ENCODE data around the gene LRRC19. TPM values are rescaled to one million over a fixed set of nuclear protein-coding genes. Genes with fewer than 3 reads are reported as not detected.

Gene LRRC19
- total RNA-seq, 1 experiment from 2014 or later: not detected

GRCh38 chr9:26983340-26983739, 22.1 kb downstream of the LRRC19 start:
- Histone ChIP-seq H3K4me1 (ENCODE audit: insufficient read depth, low read length, poor library complexity, severe bottlenecking) (no peaks in the 10 kb centered on the region), H3K9me3 (ENCODE audit: low read depth, low read length, poor library complexity, severe bottlenecking) (no peaks in the 10 kb centered on the region), H3K4me3 (ENCODE audit: low read depth, low read length, poor library complexity, severe bottlenecking) (no peak overlapping the region), H3K27me3 (replicated peaks; ENCODE audit: insufficient read depth, low read depth, low read length, poor library complexity) (no peaks in the 10 kb centered on the region), H3K27ac (ENCODE audit: low read depth, low read length, poor library complexity, severe bottlenecking) (no peak overlapping the region), H3K36me3 (ENCODE audit: insufficient read depth, low read length, poor library complexity, severe bottlenecking) (no peaks in the 10 kb centered on the region)
- POLR2A ChIA-PET (ENCODE audit: low non-redundant PET): no interaction called here
- no TSS peak for BruUV-seq (replicated peaks)
- intact Hi-C loops (cut with micrococcal nuclease; ENCODE audit: unreplicated experiment): no loop called here
- CTCF ChIA-PET: no interaction called here
- no peak for DNase-seq (ENCODE audit: low spot score)
- TF ChIP-seq EZH2 (IDR thresholded peaks at IDR 0.05; ENCODE audit: borderline replicate concordance, low read depth, low read length, poor library complexity, severe bottlenecking): no peak
- no peak for TF ChIP-seq CTCF (conservative IDR thresholded peaks at IDR 0.05; ENCODE audit: low read depth, low read length)

GRCh38 chr9:26975728-26976707, 29.5 kb downstream of the LRRC19 start:
- POLR2A ChIA-PET (ENCODE audit: low non-redundant PET): no interaction called here
- no peaks in the 10 kb centered on the region for H3K27me3 ChIP-seq (replicated peaks; ENCODE audit: insufficient read depth, low read depth, low read length, poor library complexity)
- no peaks in the 10 kb centered on the region for H3K4me1 ChIP-seq (ENCODE audit: insufficient read depth, low read length, poor library complexity, severe bottlenecking)
- no peak overlapping the region for H3K27ac ChIP-seq (ENCODE audit: low read depth, low read length, poor library complexity, severe bottlenecking)
- CTCF ChIA-PET: no interaction called here
- H3K4me3 ChIP-seq (ENCODE audit: low read depth, low read length, poor library complexity, severe bottlenecking): no peak overlapping the region
- no peaks in the 10 kb centered on the region for H3K9me3 ChIP-seq (ENCODE audit: low read depth, low read length, poor library complexity, severe bottlenecking)
- intact Hi-C loops (cut with micrococcal nuclease; ENCODE audit: unreplicated experiment): loop anchor here (2.0 to 10.0 kb wide), 2 partner anchors 229 to 1011 kb away; no protein-coding TSS in a partner anchor
- DNase-seq (ENCODE audit: low spot score): peak; percentile 52
- TF ChIP-seq EZH2 (IDR thresholded peaks at IDR 0.05; ENCODE audit: borderline replicate concordance, low read depth, low read length, poor library complexity, severe bottlenecking): no peak
- peak; percentile 55 for TF ChIP-seq CTCF (conservative IDR thresholded peaks at IDR 0.05; ENCODE audit: low read depth, low read length)
- no peaks in the 10 kb centered on the region for H3K36me3 ChIP-seq (ENCODE audit: insufficient read depth, low read length, poor library complexity, severe bottlenecking)
- BruUV-seq (replicated peaks): no TSS peak

- ChIA-PET CTCF (no interaction called here), POLR2A (ENCODE audit: low non-redundant PET) (no interaction called here)
- no peak overlapping the region for H3K27ac ChIP-seq (ENCODE audit: low read depth, low read length, poor library complexity, severe bottlenecking)
- H3K9me3 ChIP-seq (ENCODE audit: low read depth, low read length, poor library complexity, severe bottlenecking): no peaks in the 10 kb centered on the region
- no TSS peak for BruUV-seq (replicated peaks)
- intact Hi-C loops (cut with micrococcal nuclease; ENCODE audit: unreplicated experiment): loop anchor here (2.0 to 10.0 kb wide), 2 partner anchors 228 to 1010 kb away; no protein-coding TSS in a partner anchor
- H3K36me3 ChIP-seq (ENCODE audit: insufficient read depth, low read length, poor library complexity, severe bottlenecking): no peaks in the 10 kb centered on the region
- no peak for DNase-seq (ENCODE audit: low spot score)
- no peak overlapping the region for H3K4me3 ChIP-seq (ENCODE audit: low read depth, low read length, poor library complexity, severe bottlenecking)
- no peaks in the 10 kb centered on the region for H3K4me1 ChIP-seq (ENCODE audit: insufficient read depth, low read length, poor library complexity, severe bottlenecking)
- TF ChIP-seq EZH2 (IDR thresholded peaks at IDR 0.05; ENCODE audit: borderline replicate concordance, low read depth, low read length, poor library complexity, severe bottlenecking) (no peak), CTCF (conservative IDR thresholded peaks at IDR 0.05; ENCODE audit: low read depth, low read length) (no peak)
- no peaks in the 10 kb centered on the region for H3K27me3 ChIP-seq (replicated peaks; ENCODE audit: insufficient read depth, low read depth, low read length, poor library complexity)
Observed at GRCh38 chr9:26974927-26975326, 30.5 kb downstream of the LRRC19 start.
